ENCODE results near the gene NPHS1. TPM values are rescaled to one million over a fixed set of nuclear protein-coding genes. Genes with fewer than 3 reads are reported as not detected.

Gene NPHS1
- total RNA-seq, 2 donors from 2014 or later: 0.22 to 0.74 TPM

GRCh38 chr19:35869327-35870123 lies 17.2 kb upstream of the NPHS1 start:
- Mint-ChIP-seq H3K4me3 (peak overlapping the region; percentile 90 to 91), H3K9me3 (peaks cover 0 to 1% of the 10 kb centered on the region in 2 donors), H3K27me3 (ENCODE audit: low read depth) (peaks cover 53% of the 10 kb centered on the region), H3K4me1 (ENCODE audit: low read depth) (peaks cover 18% of the 10 kb centered on the region), H3K36me3 (ENCODE audit: insufficient read depth in 2 of 2) (no peaks in the 10 kb centered on the region), H3K27ac (no peak overlapping the region)
- DNase-seq: peak; percentile 92 to 93
- ATAC-seq (replicated peaks in 1 of 2): peak; percentile 91 to 92

- peaks cover 0 to 1% of the 10 kb centered on the region in 2 donors for H3K9me3 Mint-ChIP-seq
- peaks cover 53% of the 10 kb centered on the region for H3K27me3 Mint-ChIP-seq (ENCODE audit: low read depth)
- peak overlapping the region; percentile 69 to 90 for H3K4me3 Mint-ChIP-seq
- DNase-seq (no peak), ATAC-seq (replicated peaks in 1 of 2) (no peak)
- H3K4me1 Mint-ChIP-seq (ENCODE audit: low read depth): peaks cover 18% of the 10 kb centered on the region
- H3K36me3 Mint-ChIP-seq (ENCODE audit: insufficient read depth in 2 of 2): no peaks in the 10 kb centered on the region
- no peak overlapping the region for H3K27ac Mint-ChIP-seq
Observed at GRCh38 chr19:35868823-35869326, 16.6 kb upstream of the NPHS1 start.

- Mint-ChIP-seq H3K27me3 (ENCODE audit: low read depth) (peaks cover 53% of the 10 kb centered on the region), H3K27ac (no peak within 1 kb of the TSS), H3K9me3 (peaks cover 0 to 1% of the 10 kb centered on the region in 2 donors), H3K4me3 (peak within 1 kb of the TSS; percentile 69 to 90), H3K4me1 (ENCODE audit: low read depth) (peaks cover 18% of the 10 kb centered on the region), H3K36me3 (ENCODE audit: insufficient read depth in 2 of 2) (no peaks in the 10 kb centered on the region)
- DNase-seq (peak; percentile 81 to 83), ATAC-seq (replicated peaks in 1 of 2) (peak; percentile 68 to 72)
Observed at GRCh38 chr19:35868172-35868822, 16.0 kb upstream of the NPHS1 start, which contains the start of gene APLP1. Gene APLP1 (plus strand): TSS chr19:35868574. CDS start chr19:35868637, 63 bp downstream.

GRCh38 chr19:35863018-35863417 lies 10.7 kb upstream of the NPHS1 start:
- ATAC-seq (replicated peaks in 1 of 2) (no peak), DNase-seq (no peak)
- H3K4me3 Mint-ChIP-seq: no peak overlapping the region
- H3K27me3 Mint-ChIP-seq (ENCODE audit: low read depth): peaks cover 74% of the 10 kb centered on the region
- H3K36me3 Mint-ChIP-seq (ENCODE audit: insufficient read depth in 2 of 2): no peaks in the 10 kb centered on the region
- H3K4me1 Mint-ChIP-seq (ENCODE audit: low read depth): no peaks in the 10 kb centered on the region
- no peak overlapping the region for H3K27ac Mint-ChIP-seq
- H3K9me3 Mint-ChIP-seq: peaks cover 0 to 1% of the 10 kb centered on the region in 2 donors

GRCh38 chr19:35862528-35862927 lies 10.2 kb upstream of the NPHS1 start:
- Mint-ChIP-seq H3K4me3 (no peak overlapping the region), H3K36me3 (ENCODE audit: insufficient read depth in 2 of 2) (no peaks in the 10 kb centered on the region), H3K9me3 (peaks cover 0 to under 1% of the 10 kb centered on the region in 2 donors), H3K27me3 (ENCODE audit: low read depth) (peaks cover 70% of the 10 kb centered on the region), H3K27ac (no peak overlapping the region), H3K4me1 (ENCODE audit: low read depth) (no peaks in the 10 kb centered on the region)
- ATAC-seq (replicated peaks in 1 of 2) (no peak), DNase-seq (no peak)

- no peak for DNase-seq
- no peak for ATAC-seq (replicated peaks in 1 of 2)
- peaks cover 65% of the 10 kb centered on the region for H3K27me3 Mint-ChIP-seq (ENCODE audit: low read depth)
Observed at GRCh38 chr19:35861640-35862160, 9.4 kb upstream of the NPHS1 start.

GRCh38 chr19:35860818-35861639 lies 8.7 kb upstream of the NPHS1 start:
- Mint-ChIP-seq H3K4me1 (ENCODE audit: low read depth) (peaks cover 8% of the 10 kb centered on the region), H3K27me3 (ENCODE audit: low read depth) (peaks cover 58% of the 10 kb centered on the region), H3K36me3 (ENCODE audit: insufficient read depth in 2 of 2) (no peaks in the 10 kb centered on the region), H3K27ac (no peak overlapping the region), H3K4me3 (peak overlapping the region in 1 of 2 donors; percentile 40), H3K9me3 (no peaks in the 10 kb centered on the region)
- DNase-seq: no peak
- ATAC-seq (replicated peaks in 1 of 2): peak in 1 of 2 donors; percentile 27

More at GRCh38 chr19:35861640-35862160, 9.4 kb upstream of the NPHS1 start:
- Mint-ChIP-seq H3K4me3 (no peak overlapping the region), H3K36me3 (ENCODE audit: insufficient read depth in 2 of 2) (no peaks in the 10 kb centered on the region), H3K27ac (no peak overlapping the region), H3K4me1 (ENCODE audit: low read depth) (peaks cover 8% of the 10 kb centered on the region), H3K9me3 (no peaks in the 10 kb centered on the region)

GRCh38 chr19:35860436-35860817 lies 8.1 kb upstream of the NPHS1 start:
- Mint-ChIP-seq H3K36me3 (ENCODE audit: insufficient read depth in 2 of 2) (no peaks in the 10 kb centered on the region), H3K4me3 (peak overlapping the region in 1 of 2 donors; percentile 40), H3K4me1 (ENCODE audit: low read depth) (peaks cover 8% of the 10 kb centered on the region), H3K27me3 (ENCODE audit: low read depth) (peaks cover 57% of the 10 kb centered on the region), H3K27ac (no peak overlapping the region), H3K9me3 (no peaks in the 10 kb centered on the region)
- ATAC-seq (replicated peaks in 1 of 2) (no peak), DNase-seq (no peak)

GRCh38 chr19:35859414-35859813 lies 7.1 kb upstream of the NPHS1 start:
- Mint-ChIP-seq H3K4me3 (no peak overlapping the region), H3K27me3 (ENCODE audit: low read depth) (peaks cover 58% of the 10 kb centered on the region), H3K9me3 (no peaks in the 10 kb centered on the region), H3K36me3 (ENCODE audit: insufficient read depth in 2 of 2) (no peaks in the 10 kb centered on the region), H3K4me1 (ENCODE audit: low read depth) (peaks cover 8% of the 10 kb centered on the region), H3K27ac (no peak overlapping the region)
- DNase-seq (no peak), ATAC-seq (replicated peaks in 1 of 2) (no peak)

- H3K4me3 Mint-ChIP-seq: peak overlapping the region in 1 of 2 donors; percentile 6
- no peak for ATAC-seq (replicated peaks in 1 of 2)
Observed at GRCh38 chr19:35858311-35858710, 6.0 kb upstream of the NPHS1 start.

GRCh38 chr19:35856546-35857149 lies 4.3 kb upstream of the NPHS1 start, which contains the start of gene KIRREL2:
Gene KIRREL2 (plus strand): TSS chr19:35856911. CDS start chr19:35857120, 209 bp downstream.
- peak; percentile 48 to 62 for DNase-seq
- Mint-ChIP-seq H3K36me3 (ENCODE audit: insufficient read depth in 2 of 2) (no peaks in the 10 kb centered on the region), H3K27ac (no peak within 1 kb of the TSS), H3K9me3 (no peaks in the 10 kb centered on the region), H3K4me1 (ENCODE audit: low read depth) (peaks cover 13% of the 10 kb centered on the region), H3K4me3 (peak within 1 kb of the TSS; percentile 68 to 86), H3K27me3 (ENCODE audit: low read depth) (peaks cover 66% of the 10 kb centered on the region)
- ATAC-seq (replicated peaks in 1 of 2): peak; percentile 68 to 80

More at GRCh38 chr19:35858311-35858710, 6.0 kb upstream of the NPHS1 start:
- Mint-ChIP-seq H3K27ac (no peak overlapping the region), H3K4me1 (ENCODE audit: low read depth) (peaks cover 8% of the 10 kb centered on the region), H3K27me3 (ENCODE audit: low read depth) (peaks cover 64% of the 10 kb centered on the region), H3K9me3 (no peaks in the 10 kb centered on the region), H3K36me3 (ENCODE audit: insufficient read depth in 2 of 2) (no peaks in the 10 kb centered on the region)
- no peak for DNase-seq
